HepG2 (cell line): Measurements from ENCODE around the gene EVA1A. TPM values are rescaled to one million over a fixed set of nuclear protein-coding genes. Genes with fewer than 3 reads are reported as not detected.

ENCODE experiments used
- ATAC-seq: fragments of 200-7000 bp; cut with Tn5 transposase; 3 replicates; pipeline ENCODE4 v1.9.1; 2020; ENCODE audit warnings: mild to moderate bottlenecking, moderate library complexity
- BruUV-seq: library from RNA; stranded (reverse); fragments of 400-500 nt; replicated peaks from 2 replicates; lab custom pipeline; 2021; lab: Mats Ljungman, UMichigan
- CTCF ChIA-PET: fragments of 300-600 bp; formaldehyde crosslinking; extraction: SDS; loops from one replicate; lab custom pipeline; 2021; ENCODE audit warnings: low total read pairs, inconsistent platforms, low intra/inter-chr PET ratio; lab: Yijun Ruan, JAX
- POLR2A ChIA-PET: fragments of 350-600 bp; sonication (Branson Sonifier 250); formaldehyde crosslinking; loops from one replicate; lab custom pipeline; 2020; ENCODE audit warnings: antibody characterized with exemption, inconsistent platforms; lab: Yijun Ruan, JAX
- DNase-seq: peaks from one replicate; pipeline ENCODE4 v3.0.0-alpha.2; 2015; ENCODE audit warnings: low spot score
- FAIRE-seq: peaks from 3 replicates; lab custom pipeline; 2011; peaks lifted over from hg19 to GRCh38; lab: Jason Lieb, UNC
- H2AFZ ChIP-seq: one replicate; pipeline ENCODE4 v1.6.1; 2011; ENCODE audit warnings: low read length, inconsistent platforms
- H3K27ac ChIP-seq: fragments of 300-600 bp; 3 replicates; pipeline ENCODE4 v1.8.0; 2011; ENCODE audit warnings: mixed run types, mild to moderate bottlenecking, mixed read lengths, low read length, inconsistent platforms; ENCODE audit not compliant: insufficient read depth; ENCODE audit errors: extremely low read length
- H3K27me3 ChIP-seq, 2 experiments: fragments of 200-600 bp in 1 of 2; 2 replicates in 1 of 2; 3 replicates in 1 of 2; pipeline versions ENCODE4 v1.6.0 to v1.8.0; 2011; ENCODE audit warnings: low read length in 2 of 2, mild to moderate bottlenecking in 2 of 2, moderate library complexity in 2 of 2, inconsistent platforms in 1 of 2; ENCODE audit not compliant: insufficient read depth in 2 of 2, control insufficient read depth in 1 of 2
- H3K36me3 ChIP-seq, 2 experiments: fragments of 200-600 bp in 1 of 2; replicated peaks in 1 of 2; 2 replicates in 1 of 2; 3 replicates in 1 of 2; pipeline versions ENCODE4 v1.5.1 to v1.8.0; 2011; ENCODE audit warnings: low read length in 2 of 2, inconsistent platforms in 1 of 2; ENCODE audit not compliant: insufficient read depth in 2 of 2, control insufficient read depth in 1 of 2
- H3K4me1 ChIP-seq: 2 replicates; pipeline ENCODE4 v1.5.1; 2012; ENCODE audit warnings: low read length, inconsistent platforms; ENCODE audit not compliant: insufficient read depth
- H3K4me2 ChIP-seq: 2 replicates; pipeline ENCODE4 v1.6.0; 2011; ENCODE audit warnings: low read depth, low read length, inconsistent platforms
- H3K4me3 ChIP-seq, 3 experiments: fragments of 200-600 bp in 1 of 3; sonication (generic), shearing (Covaris generic) in 1 of 3; replicated peaks in 1 of 3; 2 replicates each; pipeline ENCODE4 v1.5.1; 2011 to 2016; ENCODE audit warnings: low read length in 3 of 3, inconsistent platforms in 2 of 3, low read depth in 2 of 3, mild to moderate bottlenecking in 2 of 3, control low read depth in 1 of 3, mixed read lengths in 1 of 3; ENCODE audit not compliant: insufficient read depth in 1 of 3
- H3K79me2 ChIP-seq: one replicate; pipeline ENCODE4 v1.6.1; 2011; ENCODE audit warnings: low read length, inconsistent platforms; ENCODE audit not compliant: insufficient read depth
- H3K9ac ChIP-seq: 2 replicates; pipeline ENCODE4 v1.6.0; 2011; ENCODE audit warnings: mild to moderate bottlenecking, low read depth, low read length, inconsistent platforms; ENCODE audit not compliant: insufficient read depth
- H3K9me3 ChIP-seq: 2 replicates; pipeline ENCODE4 v1.5.1; 2012; ENCODE audit warnings: mild to moderate bottlenecking, low read length
- H4K20me1 ChIP-seq: 2 replicates; pipeline ENCODE4 v1.6.0; 2011; ENCODE audit warnings: inconsistent platforms, mild to moderate bottlenecking, low read length, moderate library complexity; ENCODE audit not compliant: insufficient read depth
- LCORL ChIP-seq, 2 experiments: fragments of 450-650 bp in 1 of 2; sonication (generic) in 1 of 2; formaldehyde crosslinking in 1 of 2; IDR thresholded peaks; 2 replicates each; pipeline versions ENCODE4 v1.5.0 to v1.6.1; 2017 to 2020; ENCODE audit warnings: antibody characterized with exemption in 1 of 2, missing genetic modification reagents in 1 of 2
- ZBTB25 ChIP-seq: IDR thresholded peaks from 2 replicates; pipeline ENCODE4 v1.6.1; 2018; ENCODE audit warnings: missing genetic modification reagents
- ZKSCAN8 ChIP-seq: IDR thresholded peaks from 2 replicates; pipeline ENCODE4 v1.6.1; 2016; ENCODE audit warnings: borderline replicate concordance, missing genetic modification reagents, missing compliant biosample characterization
- ZNF331 ChIP-seq: sonication (generic); formaldehyde crosslinking; IDR thresholded peaks from 2 replicates; pipeline ENCODE4 v1.4.0; 2020; ENCODE audit warnings: missing genetic modification reagents
- WGBS: methylation state at CpG from one replicate; pipeline ENCODE4 v1.1.6; 2017; ENCODE audit warnings: low lambda C conversion rate; 5-methylcytosine and 5-hydroxymethylcytosine counted together
- in situ Hi-C: cut with HindIII; loops from 2 replicates; pipeline ENCODE4 v1.10.0; 2017; ENCODE audit warnings: low pct_unique_long_range_greater_than_20kb; ENCODE audit not compliant: extremely low pct_ligation_motif_present
- intact Hi-C: fragments of 100-400 bp; cut with micrococcal nuclease; formaldehyde crosslinking; loops from one replicate; pipeline ENCODE4 v1.10.0; 2022; ENCODE audit not compliant: unreplicated experiment
- polyA plus RNA-seq, 8 experiments: library from polyadenylated mRNA; depleted of rRNA in 3 of 8; stranded (reverse) in 7 of 8; unstranded in 1 of 8; fragments of >200 nt; fragmentation: Illumina TruSeq in 4 of 8; extraction: Trizol in 4 of 8; gene quantifications; 2 replicates each; pipeline versions ENCODE4 v1.2.1 to v1.2.3, GENCODE V29; 2011 to 2016; ENCODE audit warnings: low read depth in 4 of 8, missing spikeins in 1 of 8, mixed read lengths in 1 of 8; ENCODE audit not compliant: insufficient read depth in 1 of 8
- total RNA-seq, 5 experiments: library from RNA; depleted of rRNA; stranded (reverse); fragments of >200 nt; fragmentation: Illumina TruSeq; extraction: Trizol; gene quantifications; 2 replicates each; pipeline ENCODE4 v1.2.3, GENCODE V29; 2016; ENCODE audit warnings: low read depth in 1 of 5

Gene EVA1A
- total and polyA plus RNA-seq, 2 of the 13 experiments (the other 11 are each of a cell fraction or from before 2014, with no cell fraction given), result 57.5 to 57.8 TPM

- Histone ChIP-seq H3K79me2 (no peaks in the 10 kb centered on the region), H3K9ac (no peak overlapping the region), H3K27me3 (no peaks in the 10 kb centered on the region; a peak in 1 of 5 replicates), H3K4me3 (no peak overlapping the region), H2AFZ (no peak overlapping the region), H3K4me1 (peaks cover 53% of the 10 kb centered on the region), H3K27ac (no peak overlapping the region), H3K9me3 (no peaks in the 10 kb centered on the region), H3K4me2 (no peak overlapping the region), H4K20me1 (no peaks in the 10 kb centered on the region), H3K36me3 (no peaks in the 10 kb centered on the region)
- ChIA-PET POLR2A (interaction anchor here (1.1 to 2.5 kb wide), 5 partner anchors 36 to 126 kb away, joined by 3 to 11 read pairs (median 5); partner anchors contain the start of gene EVA1A), CTCF (interaction anchor here (6.4 kb wide), 1 partner anchor 141 kb away, joined by 144 read pairs; no protein-coding TSS in a partner anchor)
- FAIRE-seq (no peak), ATAC-seq (no peak), DNase-seq (no peak)
- WGBS, result 96% methylated on average over 8 of the region's 8 CpGs
- TF ChIP-seq ZNF331 (CRISPR knock-in tag), result peak; percentile 85
- no peak for TF ChIP-seq LCORL (IDR thresholded peaks at IDR 0.05)
- TF ChIP-seq LCORL (CRISPR knock-in tag; IDR thresholded peaks at IDR 0.05), result no peak
- no peak for TF ChIP-seq ZBTB25
- no peak for TF ChIP-seq ZKSCAN8 (CRISPR knock-in tag)
- in situ Hi-C loops (loop anchor here (5.0 to 25.0 kb wide), 4 partner anchors 35 to 545 kb away; no protein-coding TSS in a partner anchor), intact Hi-C loops (no loop called here)
- no TSS peak for BruUV-seq
Observed at GRCh38 chr2:75606761-75607399, 46.1 kb upstream of the EVA1A start.
